Mucosa of rectum (tissue), 2 donors: ENCODE data around the gene S100A14.

Source experiments
- H3K27ac ChIP-seq, 2 donors: one replicate each; pipeline ENCODE4 v1.7.0; 2013; ENCODE audit warnings: inconsistent platforms in 2 of 2, low read depth in 2 of 2, low read length in 2 of 2
- H3K27me3 ChIP-seq, 2 donors: one replicate each; pipeline ENCODE4 v1.7.0; 2013; ENCODE audit warnings: low read length in 2 of 2; ENCODE audit not compliant: control insufficient read depth in 2 of 2, insufficient read depth in 2 of 2
- H3K36me3 ChIP-seq, 2 donors: one replicate each; pipeline ENCODE4 v1.7.0; 2013; ENCODE audit warnings: low read length in 2 of 2; ENCODE audit not compliant: control insufficient read depth in 2 of 2, insufficient read depth in 2 of 2
- H3K4me1 ChIP-seq, 2 donors: one replicate each; pipeline ENCODE4 v1.7.0; 2013; ENCODE audit warnings: low read length in 2 of 2, mild to moderate bottlenecking in 1 of 2; ENCODE audit not compliant: control insufficient read depth in 2 of 2, insufficient read depth in 2 of 2
- H3K4me3 ChIP-seq, 2 donors: one replicate each; pipeline ENCODE4 v1.7.0; 2013; ENCODE audit warnings: low read length in 2 of 2
- H3K9ac ChIP-seq, 2 donors: one replicate each; pipeline ENCODE4 v1.7.0; 2013; ENCODE audit warnings: low read length in 2 of 2, low read depth in 1 of 2, mild to moderate bottlenecking in 1 of 2
- H3K9me3 ChIP-seq, 2 donors: one replicate each; pipeline ENCODE4 v1.7.0; 2013; ENCODE audit warnings: low read length in 2 of 2; ENCODE audit not compliant: control insufficient read depth in 2 of 2
- donor health status: healthy.
- donor health status: Normal muscosa, but diverticular disease.

S100A14 gene

GRCh38 chr1:153610811-153611301 lies 5.3 kb downstream of the S100A14 start:
- H3K4me3 ChIP-seq, result peak overlapping the region; percentile 12 to 93
- no peaks in the 10 kb centered on the region for H3K9me3 ChIP-seq
- no peak overlapping the region for H3K9ac ChIP-seq
- H3K27me3 ChIP-seq, result no peaks in the 10 kb centered on the region
- H3K27ac ChIP-seq, result peak overlapping the region; percentile 95 to 97
- peaks cover 14 to 15% of the 10 kb centered on the region in 2 donors for H3K36me3 ChIP-seq
- H3K4me1 ChIP-seq, result peaks cover 44 to 62% of the 10 kb centered on the region in 2 donors

GRCh38 chr1:153610334-153610733 lies 5.8 kb downstream of the S100A14 start:
- Histone ChIP-seq H3K27ac (peak overlapping the region; percentile 95 to 97), H3K9me3 (no peaks in the 10 kb centered on the region), H3K4me1 (peaks cover 40 to 57% of the 10 kb centered on the region in 2 donors), H3K9ac (no peak overlapping the region), H3K27me3 (no peaks in the 10 kb centered on the region), H3K36me3 (peaks cover 14 to 15% of the 10 kb centered on the region in 2 donors), H3K4me3 (peak overlapping the region in 1 of 2 donors; percentile 12)

GRCh38 chr1:153609585-153609907 lies 6.6 kb downstream of the S100A14 start:
- Histone ChIP-seq H3K4me1 (peaks cover 35 to 49% of the 10 kb centered on the region in 2 donors), H3K36me3 (peaks cover 14 to 15% of the 10 kb centered on the region in 2 donors), H3K9ac (peak overlapping the region; percentile 67 to 84), H3K4me3 (peak overlapping the region; percentile 55 to 70), H3K27me3 (no peaks in the 10 kb centered on the region), H3K27ac (peak overlapping the region; percentile 95 to 97), H3K9me3 (no peaks in the 10 kb centered on the region)

GRCh38 chr1:153608742-153609584 lies 7.2 kb downstream of the S100A14 start:
- peaks cover 30 to 44% of the 10 kb centered on the region in 2 donors for H3K4me1 ChIP-seq
- H3K9me3 ChIP-seq, result no peaks in the 10 kb centered on the region
- H3K27ac ChIP-seq, result peak overlapping the region; percentile 95 to 97
- H3K4me3 ChIP-seq, result peak overlapping the region; percentile 55 to 70
- H3K9ac ChIP-seq, result peak overlapping the region; percentile 67 to 84
- H3K36me3 ChIP-seq, result peaks cover 14 to 15% of the 10 kb centered on the region in 2 donors
- no peaks in the 10 kb centered on the region for H3K27me3 ChIP-seq

DNA sequence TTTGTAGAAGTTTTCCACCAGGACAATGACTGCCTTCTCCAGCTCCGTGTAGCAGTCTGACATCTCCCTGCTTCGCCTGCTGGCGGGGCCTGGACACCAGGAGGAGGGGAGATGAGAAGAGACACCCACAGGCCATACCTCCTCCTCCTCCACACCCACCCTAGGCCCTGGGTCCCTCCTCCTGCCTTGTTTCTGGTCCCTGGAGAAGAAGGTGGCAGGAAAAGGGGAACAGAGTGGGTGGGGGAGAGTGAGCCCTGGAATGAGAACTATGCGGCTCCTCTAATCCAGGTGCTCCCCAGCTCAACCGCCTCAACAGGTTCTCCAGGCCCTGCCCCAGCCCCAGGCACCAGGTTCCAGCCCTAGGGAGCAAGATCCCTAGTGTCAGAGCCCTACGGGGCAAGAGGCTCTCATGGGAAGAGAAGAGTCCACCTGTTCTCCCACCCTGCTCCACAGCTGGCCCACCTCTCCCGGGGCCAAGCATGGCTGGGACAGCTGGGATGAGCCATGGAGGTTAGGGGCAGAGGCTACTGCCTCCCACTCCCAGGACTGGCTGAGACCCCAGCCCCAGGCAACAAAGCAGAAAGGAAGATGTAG lies 7.9 kb downstream of the S100A14 start:
- Histone ChIP-seq H3K4me3 (peak overlapping the region; percentile 55 to 70), H3K27me3 (no peaks in the 10 kb centered on the region), H3K27ac (peak overlapping the region; percentile 95 to 97), H3K9me3 (no peaks in the 10 kb centered on the region), H3K9ac (peak overlapping the region; percentile 67 to 84), H3K4me1 (peaks cover 30 to 38% of the 10 kb centered on the region in 2 donors), H3K36me3 (peaks cover 14 to 15% of the 10 kb centered on the region in 2 donors)

- peaks cover 30 to 37% of the 10 kb centered on the region in 2 donors for H3K4me1 ChIP-seq
- no peaks in the 10 kb centered on the region for H3K9me3 ChIP-seq
- no peak overlapping the region for H3K9ac ChIP-seq
- peaks cover 14 to 15% of the 10 kb centered on the region in 2 donors for H3K36me3 ChIP-seq
- no peak overlapping the region for H3K4me3 ChIP-seq
- H3K27ac ChIP-seq, result peak overlapping the region in 1 of 2 donors; percentile 97
- H3K27me3 ChIP-seq, result no peaks in the 10 kb centered on the region
Measured at GRCh38 chr1:153607381-153607780, 8.7 kb downstream of the S100A14 start.

GRCh38 chr1:153606194-153606593 lies 9.9 kb downstream of the S100A14 start:
- no peaks in the 10 kb centered on the region for H3K9me3 ChIP-seq
- H3K27ac ChIP-seq, result no peak overlapping the region
- peaks cover 25 to 35% of the 10 kb centered on the region in 2 donors for H3K4me1 ChIP-seq
- no peak overlapping the region for H3K4me3 ChIP-seq
- H3K9ac ChIP-seq, result no peak overlapping the region
- no peaks in the 10 kb centered on the region for H3K27me3 ChIP-seq
- H3K36me3 ChIP-seq, result peaks cover 14 to 15% of the 10 kb centered on the region in 2 donors

- H3K4me3 ChIP-seq, result no peak overlapping the region
- no peaks in the 10 kb centered on the region for H3K27me3 ChIP-seq
- H3K4me1 ChIP-seq, result peaks cover 3 to 7% of the 10 kb centered on the region in 2 donors
- H3K9me3 ChIP-seq, result no peaks in the 10 kb centered on the region
- H3K27ac ChIP-seq, result no peak overlapping the region
- H3K9ac ChIP-seq, result no peak overlapping the region
- H3K36me3 ChIP-seq, result peaks cover 12 to 13% of the 10 kb centered on the region in 2 donors
Measured at GRCh38 chr1:153602749-153603148, 13.4 kb downstream of the S100A14 start.

DNA sequence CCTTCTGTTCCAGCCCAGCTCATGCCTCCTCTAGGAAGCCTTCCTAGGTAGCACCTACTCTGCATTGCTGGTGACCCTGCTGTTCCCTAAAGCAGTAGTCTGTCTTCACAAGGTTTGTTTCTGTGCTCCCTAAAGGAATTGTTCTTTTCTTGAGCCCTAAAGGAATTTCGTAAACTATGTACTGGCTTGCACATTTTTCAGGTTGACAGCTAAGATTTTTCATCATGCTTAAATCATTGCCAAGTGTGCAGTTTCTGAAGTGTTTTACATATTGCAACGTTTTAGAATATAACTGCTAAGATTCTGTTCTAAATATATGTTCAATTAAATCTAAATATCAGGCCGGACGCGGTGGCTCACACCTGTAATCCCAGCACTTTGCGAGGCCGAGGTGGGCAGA lies 16.3 kb downstream of the S100A14 start:
- Histone ChIP-seq H3K9ac (no peak overlapping the region), H3K9me3 (no peaks in the 10 kb centered on the region), H3K4me3 (no peak overlapping the region), H3K27me3 (no peaks in the 10 kb centered on the region), H3K36me3 (no peaks in the 10 kb centered on the region), H3K4me1 (peaks cover 0 to 7% of the 10 kb centered on the region in 2 donors), H3K27ac (no peak overlapping the region)
